ENCODE data around the gene HOXB6.

HOXB6 gene

DNA sequence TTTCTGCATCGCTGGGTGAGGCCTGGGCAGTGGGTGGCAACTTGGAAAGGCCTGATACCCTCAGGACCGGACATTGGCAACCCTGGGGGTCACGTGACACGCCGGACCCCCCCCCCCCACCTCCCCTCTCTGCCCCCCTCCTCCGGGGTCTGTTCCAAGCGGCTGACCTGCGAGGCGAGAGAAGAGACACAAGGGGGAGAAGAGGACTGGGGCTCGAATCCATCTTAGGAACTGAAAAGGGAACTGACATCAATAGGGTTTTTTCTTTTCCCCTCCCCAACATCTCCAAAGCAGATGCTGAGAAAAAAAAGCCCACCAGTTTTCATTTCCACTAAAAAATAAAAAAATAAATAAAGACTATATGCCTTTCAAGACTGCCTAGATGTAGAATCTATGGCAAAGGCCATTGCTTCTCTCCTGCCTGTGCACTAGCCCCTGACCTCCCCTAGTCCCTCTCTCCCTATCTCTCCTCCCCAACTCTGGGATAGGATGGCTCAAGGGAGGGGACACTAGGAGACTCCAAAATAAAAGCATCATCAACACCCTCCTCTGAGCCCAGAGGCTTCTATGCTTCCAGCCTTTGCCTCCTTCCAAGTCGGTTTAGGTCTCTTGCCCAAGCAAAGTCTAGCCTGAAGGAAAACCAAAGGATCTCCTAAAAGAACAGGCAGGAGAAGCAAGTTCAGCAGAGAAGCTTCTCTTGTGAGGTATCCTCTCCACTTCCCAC, 52.2 kb downstream of the HOXB6 start:
- no peak for DNase-seq (ENCODE audit: low read depth)

DNA sequence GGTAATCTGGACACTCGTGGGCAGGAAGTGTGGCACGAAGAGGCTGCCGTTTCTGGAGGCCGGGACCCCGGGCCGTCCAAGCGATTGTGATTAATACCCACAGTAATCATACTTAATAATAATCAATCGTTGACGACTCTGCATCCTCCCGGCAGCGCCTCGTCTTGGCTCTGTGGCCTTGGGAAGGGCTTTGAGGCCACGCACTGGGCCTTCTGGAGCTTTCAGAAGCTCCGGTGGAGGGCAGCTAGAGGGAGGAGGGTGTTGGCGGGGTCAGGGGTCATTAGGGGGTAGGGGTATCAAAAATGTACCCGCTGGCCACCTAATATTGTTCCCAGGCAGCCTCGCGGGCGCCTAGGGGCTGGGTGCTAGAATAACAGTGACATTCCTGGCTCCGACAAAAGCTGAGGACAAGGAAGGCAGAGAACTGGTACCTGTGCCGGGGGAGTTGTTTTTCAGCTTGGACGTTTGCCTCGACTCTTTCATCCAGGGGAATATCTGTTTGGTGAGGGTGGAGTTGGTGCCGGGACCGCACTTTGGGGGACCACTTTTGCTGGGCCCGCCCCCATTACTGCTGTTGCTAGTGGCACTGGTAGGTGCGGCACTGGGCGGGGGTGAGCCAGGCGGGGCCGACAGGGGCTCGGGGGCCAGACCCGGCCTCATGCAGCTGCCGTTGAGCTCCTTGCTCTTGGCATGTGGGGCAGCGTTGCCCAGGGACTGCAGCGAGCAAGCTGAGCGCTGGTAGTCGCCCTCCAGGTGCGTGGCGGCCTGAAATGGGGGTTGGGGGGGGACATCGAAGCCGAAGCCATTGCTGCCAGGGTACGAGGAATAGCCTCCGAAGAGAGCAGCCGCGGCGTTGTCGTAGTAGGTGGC, 53.0 kb downstream of the HOXB6 start:
- no peak for DNase-seq (ENCODE audit: low read depth)

DNA sequence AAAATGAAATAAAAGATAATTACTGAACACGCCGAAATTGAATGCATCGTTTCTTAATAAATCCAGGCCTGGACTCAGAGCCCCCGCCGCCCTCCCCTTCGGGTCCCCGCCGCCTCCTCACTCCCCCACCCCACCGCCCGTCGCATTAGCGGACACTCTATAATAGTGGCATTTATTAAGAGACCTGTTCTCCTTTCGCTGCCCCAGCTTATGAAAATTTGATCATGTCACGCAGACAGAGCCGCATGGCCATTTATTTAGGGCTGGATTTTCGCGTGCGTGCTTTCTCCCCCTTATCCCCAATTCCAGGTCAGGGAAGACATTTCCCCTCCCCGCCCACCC, 53.6 kb downstream of the HOXB6 start:
- DNase-seq (ENCODE audit: low read depth): no peak

DNA sequence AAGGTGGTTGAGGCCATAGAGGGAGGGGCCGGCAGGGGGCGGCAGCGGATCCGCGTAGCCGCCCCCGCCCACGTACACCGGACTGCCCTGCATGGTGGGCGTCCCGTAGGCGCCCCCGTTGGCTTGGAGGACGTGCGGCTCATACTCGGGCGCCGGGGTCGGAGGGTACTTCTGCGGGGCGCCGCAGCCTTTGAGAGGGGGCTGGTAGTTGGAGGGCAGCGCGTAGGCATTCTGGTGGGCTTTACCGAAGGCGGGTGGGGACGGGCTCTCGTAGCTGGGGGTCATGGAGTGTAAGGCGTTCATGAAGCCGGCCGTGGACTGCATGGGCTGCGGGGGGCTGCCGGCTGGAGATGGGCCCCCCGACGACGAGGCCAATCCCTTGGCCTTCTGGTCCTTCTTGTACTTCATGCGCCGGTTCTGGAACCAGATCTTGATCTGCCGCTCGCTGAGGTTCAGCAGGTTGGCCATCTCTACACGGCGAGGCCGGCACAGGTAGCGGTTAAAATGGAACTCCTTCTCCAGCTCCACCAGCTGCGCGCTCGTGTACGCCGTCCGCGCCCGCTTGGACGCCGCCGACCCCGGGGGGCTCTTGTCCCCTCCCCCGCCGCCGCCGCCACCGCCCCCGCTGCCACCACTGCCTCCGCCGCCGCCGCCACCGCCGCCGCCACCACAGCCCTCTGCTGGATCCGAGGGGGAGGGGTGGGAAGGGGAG, 54.1 kb downstream of the HOXB6 start:
- DNase-seq (ENCODE audit: low read depth): no peak

DNA sequence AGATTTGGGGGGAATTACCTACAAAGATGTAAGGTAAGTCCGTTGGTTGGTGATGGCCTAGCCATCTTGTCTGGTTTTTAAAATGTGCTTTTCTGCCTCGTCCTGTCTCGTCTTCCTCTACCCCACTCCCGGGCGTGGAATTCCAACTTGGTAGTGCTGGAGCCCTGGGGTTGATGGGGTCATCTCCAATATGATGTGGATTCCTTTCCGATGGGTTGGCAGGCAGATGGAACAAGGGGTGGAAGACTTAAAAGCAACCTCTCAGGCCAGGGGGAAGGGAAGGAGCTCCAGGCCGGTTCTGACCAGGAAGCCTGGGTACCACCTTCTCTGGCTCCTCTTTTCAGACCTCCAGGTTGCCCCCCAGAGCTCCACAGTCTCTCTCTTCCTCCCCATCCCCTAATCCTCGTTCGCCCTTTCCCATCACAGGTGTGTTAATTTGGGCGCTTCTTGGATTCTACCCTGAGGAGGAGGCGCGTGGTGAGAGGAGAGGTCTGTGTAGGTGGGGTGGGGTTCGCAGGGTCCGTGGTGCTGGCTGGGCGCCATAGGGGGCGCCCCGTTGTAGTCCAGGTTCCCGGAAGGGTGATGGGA, 54.8 kb downstream of the HOXB6 start:
- DNase-seq (ENCODE audit: low read depth): no peak

GRCh38 chr17:48549281-48549630, 55.5 kb downstream of the HOXB6 start:
- no peak for DNase-seq (ENCODE audit: low read depth)

GRCh38 chr17:48548523-48549280, 56.1 kb downstream of the HOXB6 start:
- DNase-seq (ENCODE audit: low read depth): no peak

DNA sequence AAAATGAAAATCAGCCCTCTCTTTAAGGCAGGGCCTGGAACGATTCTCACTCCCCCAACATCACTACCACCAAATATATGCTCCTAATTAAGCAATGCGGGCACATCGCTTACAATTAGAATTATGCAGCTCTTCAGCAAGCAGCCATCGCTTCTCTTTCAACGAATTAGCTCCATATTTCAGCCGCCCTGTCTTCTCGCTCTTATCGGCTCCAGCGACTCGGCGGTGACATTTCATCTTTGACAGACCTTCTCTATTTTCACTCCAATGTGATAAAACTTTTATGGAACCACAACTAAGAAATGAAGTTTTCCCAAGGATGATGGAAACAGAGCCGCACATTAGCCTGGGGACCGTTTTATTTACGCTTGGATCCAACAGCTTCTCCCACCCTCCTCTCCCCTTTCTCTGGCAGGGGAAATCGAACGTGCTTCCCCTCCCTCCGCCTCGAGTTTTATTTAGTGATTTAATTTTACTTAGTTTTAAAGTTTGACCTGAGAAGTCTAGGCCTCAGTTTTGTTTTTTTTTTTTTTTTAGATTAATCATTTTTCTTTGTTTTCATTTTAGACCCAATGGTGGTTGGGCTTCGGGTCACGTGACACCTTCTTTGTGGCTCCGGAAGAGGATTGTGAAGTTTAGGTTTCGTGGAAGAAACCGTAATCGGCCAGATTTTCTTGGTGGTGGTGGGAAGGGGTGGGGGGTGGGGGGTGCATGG, 56.8 kb downstream of the HOXB6 start:
- peak; percentile 32 for DNase-seq (ENCODE audit: low read depth)

DNA sequence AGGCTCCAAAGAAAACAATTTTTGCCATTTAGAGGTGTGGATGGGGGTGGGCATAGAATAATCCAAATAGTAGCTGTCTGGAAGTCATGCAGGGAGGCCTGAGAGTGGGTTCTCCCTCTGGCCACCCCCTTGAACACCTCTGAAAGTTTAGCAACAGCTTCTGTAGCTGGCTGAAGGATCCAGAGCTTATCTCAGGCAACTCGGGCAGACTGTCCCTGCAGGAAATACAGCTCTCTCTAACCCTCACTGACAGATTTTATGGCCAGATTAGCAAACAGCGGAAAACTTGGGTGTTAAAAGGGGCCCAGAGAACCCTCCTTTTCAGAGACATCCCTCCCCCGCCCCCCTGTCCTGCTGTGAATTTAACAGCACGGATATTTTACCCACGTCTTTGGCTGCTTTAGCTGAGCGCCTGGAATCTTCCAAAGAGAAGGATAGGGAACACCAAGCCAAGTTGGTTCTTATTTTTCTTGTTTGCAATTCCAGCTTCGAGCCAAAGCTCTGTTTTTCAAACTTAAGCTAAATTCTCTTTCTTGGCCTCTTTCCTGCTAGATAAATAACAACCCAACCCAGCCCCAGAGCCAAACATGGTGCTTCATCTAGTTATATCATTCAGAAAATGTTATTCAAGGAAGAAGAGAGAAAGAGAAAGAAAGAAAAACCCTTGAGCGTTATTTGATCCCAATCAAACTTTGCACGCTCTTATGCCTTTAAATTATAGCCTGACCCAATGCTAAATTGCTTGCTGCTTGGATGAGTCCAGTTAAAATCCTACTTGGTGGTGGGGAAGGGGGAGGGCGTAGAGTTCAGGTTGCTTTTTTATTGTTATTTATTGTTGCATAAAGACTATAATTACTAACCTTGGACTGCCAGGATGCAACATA, 57.6 kb downstream of the HOXB6 start:
- DNase-seq (ENCODE audit: low read depth): no peak

- DNase-seq (ENCODE audit: low read depth): no peak
These were observed 58.5 kb downstream of the HOXB6 start for GRCh38 chr17:48546137-48546923.

Measured in iris pigment epithelial cell (primary cell).